NK-92 treated with Interleukin-12 subunit alpha and Interleukin-12 subunit beta, amount 100 ng/mL, for 24 hours (cell line): ENCODE measurements around the gene RNF224.

ENCODE experiments used
- DNase-seq: peaks from one replicate; lab custom pipeline; 2025; lab: John Stamatoyannopoulos, UW

RNF224 gene

GRCh38 chr9:137227054-137227852 is at the start of gene RNF224:
TSS of gene RNF224 (plus strand) at chr9:137227502. CDS start at chr9:137228336, 834 bp downstream.
- DNase-seq, result peak; percentile 43

DNA sequence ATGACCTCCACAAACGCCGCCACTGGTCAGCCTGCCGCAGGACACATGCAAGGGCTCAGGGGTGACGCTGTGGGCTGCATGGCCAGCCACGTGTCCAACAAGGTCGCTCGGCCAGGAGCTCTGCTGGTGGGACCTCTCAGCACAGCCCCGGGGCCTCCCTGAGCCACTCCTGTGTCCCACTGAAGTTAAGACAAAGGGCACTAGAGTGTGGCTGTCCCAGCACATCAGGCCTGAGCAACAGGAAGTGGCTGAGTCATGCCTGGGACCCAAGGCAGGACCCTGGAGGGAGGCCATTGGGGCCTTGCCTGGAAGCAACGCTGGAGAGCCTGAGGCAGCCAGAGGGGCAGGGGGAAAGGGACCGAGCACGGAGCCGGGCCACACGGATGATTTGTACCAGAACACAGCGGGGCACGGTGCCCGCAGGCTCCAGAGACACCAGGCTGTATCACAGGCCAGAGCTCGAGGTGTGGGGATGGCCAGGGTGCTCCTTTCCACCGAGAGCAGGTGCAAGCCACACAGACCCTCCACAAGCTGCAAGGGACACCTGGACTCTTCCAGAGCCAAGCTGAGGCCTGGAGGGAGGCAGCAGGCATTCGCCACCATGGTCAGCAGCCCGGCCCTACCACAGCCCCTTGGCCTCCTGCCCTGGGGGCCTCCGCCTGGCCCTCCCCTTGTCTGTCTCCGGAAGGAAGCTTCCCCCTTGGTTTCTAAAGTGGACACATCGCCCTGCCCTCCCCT is 48.9 kb upstream of the RNF224 start:
- DNase-seq, result no peak

DNA sequence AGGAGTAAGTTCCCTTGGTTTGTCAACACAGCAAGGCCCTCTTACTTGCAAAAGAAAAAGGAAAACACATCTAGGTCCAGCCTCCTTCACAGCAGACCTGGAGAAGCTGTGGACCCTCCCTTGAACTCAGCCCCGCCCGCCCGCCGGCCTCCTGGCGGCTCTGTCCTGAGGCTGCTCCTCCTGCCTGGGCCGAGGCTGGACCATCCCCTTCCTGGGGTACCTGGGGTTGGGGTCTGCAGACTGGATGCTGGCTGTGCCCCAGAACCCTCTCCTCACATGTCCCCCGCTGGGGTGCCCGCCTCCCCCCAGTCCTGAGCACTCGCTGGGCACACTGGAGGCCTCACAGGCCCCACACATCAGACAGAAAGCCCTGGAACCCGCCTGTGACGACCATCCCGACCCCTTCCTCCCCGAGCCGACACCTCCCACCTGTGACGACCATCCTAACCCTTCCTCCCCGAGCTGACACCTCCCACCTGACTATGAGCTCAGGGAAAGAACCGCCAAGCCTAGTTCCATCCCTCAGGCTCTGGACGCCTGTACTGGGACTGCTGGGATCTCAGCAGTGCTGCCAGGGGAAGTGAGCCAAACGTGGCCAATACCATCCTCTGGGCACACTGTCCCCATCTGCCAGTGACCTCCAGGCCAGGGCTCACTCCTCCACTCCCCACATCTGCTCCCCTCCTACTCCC is 48.2 kb upstream of the RNF224 start:
- DNase-seq, result no peak

DNA sequence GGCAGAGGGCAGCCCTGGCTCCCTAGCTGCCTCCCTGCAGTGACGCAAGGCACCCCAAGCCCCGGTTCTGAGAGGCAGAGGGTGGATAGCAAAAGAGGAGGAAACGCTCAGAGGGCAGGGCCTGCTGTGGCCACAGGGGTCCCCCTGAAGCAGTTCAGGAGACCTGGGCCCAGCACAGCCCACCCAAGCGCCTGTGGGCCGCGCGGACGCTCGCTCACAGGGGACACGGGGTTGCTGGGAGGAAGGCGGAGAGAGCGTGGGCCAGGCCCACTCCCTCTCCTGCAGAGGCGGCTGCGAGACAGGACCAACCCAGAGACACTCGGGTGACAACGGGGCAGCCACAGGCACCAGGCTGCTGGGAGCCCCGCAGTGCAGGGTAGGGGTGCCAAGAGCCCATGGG is 47.5 kb upstream of the RNF224 start:
- DNase-seq, result no peak

DNA sequence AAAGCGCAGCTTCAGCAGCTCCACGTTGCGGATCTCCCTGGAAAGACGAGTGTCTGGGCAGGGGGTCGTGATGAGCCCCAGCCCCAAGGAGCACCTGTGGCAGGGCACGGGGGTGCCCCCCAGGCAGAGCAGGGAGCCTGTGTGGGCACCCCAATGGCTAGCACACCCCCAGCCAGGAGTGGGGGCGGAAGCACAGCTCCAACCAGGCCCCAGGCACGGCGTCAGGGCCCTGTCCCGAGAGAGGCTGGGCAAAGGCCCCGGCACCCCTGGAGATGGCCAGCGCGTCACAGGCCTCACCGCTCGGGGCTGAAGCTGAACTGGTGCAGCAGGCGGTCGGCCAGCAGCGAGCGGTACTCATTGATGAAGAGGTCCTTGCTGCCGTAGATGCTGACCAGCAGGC is 46.8 kb upstream of the RNF224 start:
- DNase-seq, result no peak

- DNase-seq, result no peak
Measured at GRCh38 chr9:137181680-137182079, 45.6 kb upstream of the RNF224 start.

- no peak for DNase-seq
Measured at GRCh38 chr9:137182836-137183235, 44.5 kb upstream of the RNF224 start.

- no peak for DNase-seq
Measured at GRCh38 chr9:137183980-137184595, 43.2 kb upstream of the RNF224 start.

GRCh38 chr9:137184881-137185660 is 42.2 kb upstream of the RNF224 start:
- DNase-seq, result no peak

DNA sequence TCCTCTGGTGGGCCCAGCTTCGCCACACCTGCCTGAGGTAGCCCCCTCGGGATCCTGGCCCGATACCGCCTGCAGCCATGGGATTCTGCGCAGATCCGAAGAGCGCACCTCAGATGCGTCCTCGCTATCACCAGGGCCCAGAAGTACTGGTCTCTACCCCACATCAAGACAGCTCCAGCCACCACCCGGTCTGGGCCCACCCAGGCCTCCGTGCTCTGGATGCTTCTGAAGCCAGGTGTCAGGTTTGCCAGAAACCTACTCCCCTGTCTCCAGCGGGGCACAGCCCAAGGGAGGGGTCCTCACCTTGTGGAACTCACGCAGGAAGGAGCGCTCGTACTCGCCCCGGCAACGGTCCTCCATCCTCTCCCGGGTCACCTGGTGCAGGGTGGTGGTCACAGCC is 41.4 kb upstream of the RNF224 start:
- no peak for DNase-seq

- no peak for DNase-seq
Measured at GRCh38 chr9:137186385-137186784, 40.9 kb upstream of the RNF224 start.

- DNase-seq, result no peak
Measured at GRCh38 chr9:137187386-137187785, 39.9 kb upstream of the RNF224 start.

DNA sequence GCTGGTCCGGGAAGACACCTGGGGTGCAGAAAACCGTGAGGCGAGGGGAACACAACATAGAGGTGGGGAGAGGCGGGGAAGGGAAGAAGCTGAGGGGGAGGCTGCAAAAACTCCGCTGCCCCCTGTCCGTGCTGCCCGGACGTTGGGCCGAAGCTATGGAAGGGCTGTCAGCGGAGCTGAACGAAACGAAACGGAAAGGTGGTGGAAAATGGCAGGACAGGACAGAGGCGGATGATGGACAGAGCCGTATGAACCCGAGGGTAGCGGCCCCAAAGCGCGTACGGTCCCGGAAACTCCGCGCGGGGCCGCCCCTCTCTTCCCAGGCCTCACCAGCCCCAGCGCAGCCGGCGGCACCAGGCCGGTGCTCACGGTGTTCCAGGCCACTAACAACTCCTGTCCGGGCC is 39.2 kb upstream of the RNF224 start:
- DNase-seq, result no peak

GRCh38 chr9:137188490-137189296 is 38.6 kb upstream of the RNF224 start, which contains the start of the genes ANAPC2 and SSNA1:
TSS of gene ANAPC2 (minus strand) at chr9:137188560. CDS start at chr9:137188532, 28 bp downstream.
TSS of gene SSNA1 (plus strand) at chr9:137188676. CDS start at chr9:137188727, 51 bp downstream.
- DNase-seq, result peak; percentile 80

DNA sequence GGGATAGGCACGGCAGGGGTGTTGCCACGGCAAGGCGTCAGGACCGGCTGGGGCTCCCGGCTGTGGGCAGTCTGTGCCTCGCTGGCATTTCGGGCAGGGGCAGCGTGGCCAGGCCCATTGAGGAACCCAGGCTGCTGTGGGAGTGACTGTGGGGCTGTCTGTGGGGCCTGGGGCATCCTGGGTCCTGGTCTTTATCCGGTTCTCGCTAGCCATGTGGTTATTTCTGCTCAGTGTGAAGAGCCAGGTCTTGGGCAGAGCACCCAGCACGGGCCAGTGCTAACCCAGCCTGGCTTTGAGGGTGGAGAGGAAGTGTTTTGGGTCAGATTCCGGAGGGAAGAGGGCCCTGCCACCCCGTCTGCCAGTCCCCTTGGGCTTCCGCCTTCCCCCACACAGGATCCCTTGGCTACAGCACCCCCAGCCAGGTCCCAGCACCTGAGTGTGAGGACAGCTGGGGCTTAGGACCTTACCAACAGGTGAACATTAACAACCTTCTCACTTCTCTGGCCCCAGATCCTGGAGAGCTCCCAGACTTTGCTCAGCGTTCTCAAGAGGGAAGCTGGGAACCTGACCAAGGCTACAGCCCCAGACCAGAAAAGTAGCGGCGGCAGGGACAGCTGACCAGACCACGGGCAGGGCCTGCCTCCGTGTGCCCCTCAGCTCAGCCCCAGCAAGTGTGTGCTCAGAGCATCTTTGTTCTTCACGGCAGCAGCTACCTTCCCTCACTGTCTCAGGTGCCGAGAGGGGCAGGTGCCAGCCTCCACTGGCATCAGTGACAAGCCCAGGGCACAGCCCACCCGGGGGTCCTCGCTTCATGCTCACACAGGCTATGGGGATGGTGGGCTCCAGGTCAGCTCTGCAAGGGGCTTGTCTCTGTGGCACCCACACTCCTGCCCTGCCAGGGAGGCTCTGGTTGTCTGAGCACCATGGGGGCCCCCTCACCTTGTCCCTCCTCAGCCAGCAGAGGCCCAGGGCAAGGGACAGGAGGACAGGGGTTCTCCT is 37.7 kb upstream of the RNF224 start:
- no peak for DNase-seq

- no peak for DNase-seq
Measured at GRCh38 chr9:137190315-137190856, 36.9 kb upstream of the RNF224 start.

GRCh38 chr9:137191245-137191644 is 36.1 kb upstream of the RNF224 start:
- DNase-seq, result no peak

DNA sequence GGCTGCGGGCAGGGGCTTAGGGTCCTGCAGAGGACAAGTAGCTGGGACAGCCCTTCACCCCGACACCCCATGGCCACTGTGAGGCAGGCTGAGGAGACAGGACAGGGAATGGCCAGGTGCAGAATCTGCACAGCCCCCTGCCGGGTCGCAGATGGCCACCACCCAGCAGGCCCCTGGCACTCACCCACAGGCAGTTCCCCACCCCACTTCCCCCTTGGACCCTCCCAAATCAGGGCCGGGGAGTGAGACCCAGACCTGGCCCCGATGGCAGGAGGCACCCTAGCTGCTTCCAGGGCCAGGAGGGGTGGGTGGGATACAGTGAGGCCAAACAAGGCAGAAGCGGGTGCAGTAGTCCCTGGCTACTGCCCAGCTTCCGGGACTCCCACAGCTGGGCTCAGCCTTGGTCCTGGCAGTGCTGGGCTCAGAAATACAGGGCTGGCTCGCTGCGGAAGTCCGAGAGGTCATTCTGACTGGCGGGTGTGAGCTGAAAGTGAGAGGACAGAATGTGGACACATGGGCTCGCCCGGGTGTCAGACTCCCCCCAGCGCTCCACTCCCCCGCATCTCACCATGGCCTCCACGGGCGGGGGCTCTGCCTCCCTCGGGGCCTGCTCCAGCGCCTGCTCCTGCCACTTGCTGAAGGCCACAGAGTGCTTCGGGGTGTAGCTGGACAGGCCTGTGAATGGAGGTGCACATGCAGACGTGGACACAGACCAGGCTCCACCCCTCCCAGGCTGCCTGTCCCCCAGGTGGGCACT is 35.4 kb upstream of the RNF224 start:
- no peak for DNase-seq
